Measurements from ENCODE around the gene RARRES1.

DNA sequence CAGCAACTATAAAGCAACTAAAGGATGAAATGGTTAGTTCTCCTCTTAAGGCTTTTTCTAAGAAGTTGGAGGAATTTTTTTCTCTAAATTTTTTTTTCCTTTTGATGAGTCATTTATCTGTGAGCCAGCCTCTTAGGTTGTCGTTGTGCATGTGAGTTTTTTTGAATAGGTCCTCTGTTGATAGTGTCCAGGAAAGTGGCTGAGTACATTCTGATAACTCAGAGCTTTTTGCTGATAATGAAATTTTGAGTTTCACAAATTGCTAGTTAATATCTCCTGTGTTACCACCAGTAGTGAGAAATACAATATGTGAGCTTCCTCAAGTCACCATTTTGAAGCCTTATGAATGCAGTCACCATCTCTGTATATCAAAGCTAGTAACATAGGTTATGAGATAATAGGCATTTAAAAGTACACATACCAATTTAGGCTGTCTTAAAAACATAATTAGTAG is 52.7 kb downstream of the RARRES1 start:
- TF ChIP-seq EZH2 (IDR thresholded peaks at IDR 0.05; ENCODE audit: insufficient read depth, poor library complexity, severe bottlenecking), result no peak
- TF ChIP-seq EZH2phosphoT487 (IDR thresholded peaks at IDR 0.05; ENCODE audit: insufficient read depth, low read depth), result no peak

Measured in GM23248 (cell line).